GM18517 (cell line): ENCODE measurements around the gene NTM.

Experiments
- ATAC-seq: cut with Tn5 transposase; IDR thresholded peaks from one replicate; pipeline ENCODE4 v1.9.1; 2021; ENCODE audit warnings: mild to moderate bottlenecking, moderate library complexity; ENCODE audit not compliant: unreplicated experiment

Gene NTM

DNA sequence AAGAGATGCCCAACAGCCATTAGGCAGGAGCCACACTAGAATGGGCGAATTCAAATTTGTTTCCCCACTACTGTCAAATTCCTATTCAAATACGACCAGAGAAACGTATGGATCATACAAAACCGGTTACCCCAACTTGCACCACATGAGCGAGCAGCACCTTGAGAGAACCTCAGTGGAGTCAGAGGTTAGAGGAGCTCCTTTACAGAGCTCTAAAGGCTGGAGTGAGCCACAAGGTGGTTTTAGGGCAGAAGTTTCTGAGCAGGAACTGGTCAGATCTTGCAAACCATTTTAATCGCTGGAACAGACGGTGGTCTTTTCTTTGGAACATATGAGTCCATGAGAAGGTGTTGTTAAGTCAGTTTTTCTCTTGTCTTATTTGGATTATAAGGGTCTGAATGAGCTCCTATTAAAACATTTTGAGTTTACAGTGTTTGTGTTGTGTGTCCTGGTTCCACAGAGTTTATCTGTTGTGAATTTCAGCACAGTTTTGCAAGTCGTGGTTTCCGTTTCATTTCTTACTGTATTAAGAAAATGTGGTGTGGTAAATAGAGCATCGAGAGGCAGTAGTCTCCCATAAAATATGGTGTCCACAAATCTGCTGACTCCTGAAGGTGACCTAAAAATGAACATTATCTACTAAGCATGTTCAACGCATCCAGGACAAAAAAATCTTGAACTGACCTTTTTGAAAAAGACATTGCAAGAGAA lies 471.7 kb downstream of the NTM start:
- ATAC-seq: no peak

DNA sequence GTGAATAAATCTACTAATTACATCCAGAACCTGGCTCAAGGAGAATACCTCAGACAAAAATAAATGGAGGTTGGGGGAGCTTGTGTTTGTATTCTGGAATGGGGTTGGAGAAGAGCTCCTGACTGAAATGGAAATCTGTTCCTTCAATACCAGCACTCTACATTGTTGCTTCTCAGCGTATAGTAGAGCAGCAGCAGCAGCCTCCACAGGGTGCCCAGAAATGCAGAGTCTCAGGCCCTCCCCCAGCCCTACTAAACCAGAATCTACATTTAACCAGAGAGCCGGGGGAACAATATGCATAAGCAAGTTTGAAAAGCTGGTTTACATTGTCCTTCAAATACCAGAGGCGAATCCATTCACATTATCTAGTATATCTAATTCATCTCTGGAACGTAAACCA lies 474.8 kb downstream of the NTM start:
- ATAC-seq: no peak

DNA sequence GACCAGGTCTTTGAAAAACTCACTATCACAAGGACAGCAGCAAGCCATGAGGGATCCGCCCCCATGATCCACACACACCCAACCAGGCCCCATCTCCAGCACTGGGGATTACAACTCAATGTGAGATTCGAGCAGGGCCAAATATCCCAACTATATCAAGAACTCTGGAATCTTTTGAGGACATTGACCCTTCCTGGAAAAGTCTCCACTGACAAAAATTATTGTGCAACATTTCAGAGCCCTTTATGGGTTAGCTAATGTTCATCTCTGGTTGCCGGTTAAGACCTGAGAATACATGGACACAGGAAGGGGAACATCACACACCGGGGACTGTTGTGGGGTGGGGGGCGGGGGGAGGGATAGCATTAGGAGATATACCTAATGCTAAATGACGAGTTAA lies 479.1 kb downstream of the NTM start:
- ATAC-seq: no peak

DNA sequence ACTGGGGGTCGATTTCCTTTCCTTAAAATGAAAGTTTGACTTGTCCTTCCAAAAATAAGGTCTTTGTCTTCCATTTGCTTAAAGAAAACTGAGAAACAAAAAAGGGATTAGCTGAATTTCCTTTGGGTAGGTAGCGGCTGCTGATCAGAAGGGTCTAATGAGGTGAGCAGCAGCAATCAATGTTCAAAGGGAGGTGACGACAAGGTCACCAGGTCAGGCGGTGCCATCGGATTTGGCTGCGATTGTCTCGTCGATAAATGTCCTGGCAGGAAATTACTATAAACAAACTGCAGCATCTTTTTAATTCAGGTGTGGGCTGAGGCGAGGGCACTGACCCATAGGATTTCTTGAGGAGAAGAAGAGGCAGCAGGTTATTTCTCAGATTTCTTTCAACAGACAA lies 480.1 kb downstream of the NTM start:
- ATAC-seq: no peak

DNA sequence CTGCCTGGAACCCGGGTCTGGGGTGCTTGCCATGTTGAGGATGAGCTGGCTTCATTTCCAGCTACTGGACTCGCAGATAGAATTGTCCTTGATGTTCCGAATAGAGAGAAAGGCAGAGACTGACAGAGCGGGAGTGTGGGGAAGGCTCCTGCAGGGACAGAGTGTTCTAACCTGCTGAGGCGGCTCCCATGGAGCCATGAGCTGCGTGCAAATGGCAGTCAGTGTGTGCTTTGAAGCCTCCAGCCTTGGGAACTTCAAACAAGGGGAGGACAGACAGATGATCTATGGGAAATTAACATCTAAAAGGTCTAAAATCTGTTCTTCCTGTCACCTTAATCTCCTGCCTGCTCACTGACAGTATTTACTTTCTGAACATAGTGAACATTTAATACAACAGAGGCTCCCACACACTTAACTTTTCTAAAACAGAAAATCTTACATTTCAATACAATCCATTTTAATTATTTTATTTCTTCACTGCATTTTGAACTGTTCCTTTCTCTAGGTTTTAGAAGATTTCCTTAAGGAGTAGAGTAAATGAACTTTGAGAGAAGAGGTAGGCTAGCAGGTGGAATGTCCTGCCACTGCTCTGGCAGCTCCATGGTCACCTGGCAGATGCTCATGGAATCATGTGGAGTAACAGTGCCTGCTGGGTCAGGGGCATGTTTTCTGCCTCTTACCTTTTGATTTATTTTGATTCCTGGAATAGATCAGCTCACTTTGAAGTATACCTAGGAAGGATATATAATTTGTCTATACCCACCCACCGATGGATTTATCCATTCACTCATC lies 481.7 kb downstream of the NTM start:
- no peak for ATAC-seq

DNA sequence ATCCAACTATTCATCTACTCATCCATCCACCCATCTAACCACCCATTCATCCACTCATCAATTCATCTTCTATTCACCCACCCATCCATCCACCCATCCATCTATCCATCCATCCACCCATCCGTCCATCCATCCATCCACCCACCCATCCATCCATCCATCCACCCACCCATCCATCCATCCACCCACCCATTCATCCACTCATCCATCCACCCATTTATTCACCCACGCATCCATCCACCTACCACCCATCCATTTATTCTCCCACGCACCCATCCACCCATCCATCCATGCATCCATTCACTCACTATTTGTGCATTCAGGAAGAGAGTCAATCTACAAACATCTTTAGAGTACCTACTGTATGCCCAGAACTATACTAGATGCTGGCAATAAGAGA lies 482.3 kb downstream of the NTM start:
- no peak for ATAC-seq

DNA sequence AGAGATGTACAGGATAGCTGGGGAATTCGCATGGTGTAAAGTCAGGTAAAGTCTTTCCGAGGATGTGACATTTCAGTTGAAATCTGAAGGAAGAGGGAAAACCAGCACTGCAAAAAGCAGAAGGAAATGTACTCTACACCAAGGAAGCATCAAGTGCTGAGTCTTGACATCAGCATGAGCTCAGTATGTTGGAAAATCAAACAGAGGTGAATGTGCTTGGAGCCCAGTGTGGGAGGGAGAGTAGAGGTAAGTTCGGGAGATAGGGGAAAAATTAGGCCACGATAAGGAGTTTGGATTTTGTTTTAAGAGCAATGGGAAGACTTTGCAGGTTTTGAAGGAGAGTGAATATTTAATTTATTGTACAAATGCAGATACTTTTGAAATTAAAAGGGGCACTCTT lies 484.0 kb downstream of the NTM start:
- ATAC-seq: no peak

DNA sequence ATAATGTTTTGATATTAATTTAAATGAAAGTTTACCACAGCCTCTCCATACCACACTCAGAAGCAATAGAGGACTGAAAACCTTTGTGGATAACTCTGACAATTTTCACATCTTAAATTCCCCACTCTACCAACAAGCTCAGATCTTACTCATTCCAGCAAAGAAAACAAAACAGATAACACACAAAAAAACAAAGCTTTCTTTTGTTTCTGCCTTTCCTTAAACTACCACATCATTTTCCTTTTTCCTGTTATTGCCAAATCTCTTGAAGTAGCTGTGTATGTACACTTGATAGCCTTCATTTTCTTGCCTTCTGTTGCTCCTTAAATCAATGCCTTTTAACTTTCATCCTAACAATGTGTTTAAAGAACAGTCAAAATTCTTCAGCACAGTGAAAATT lies 484.9 kb downstream of the NTM start:
- ATAC-seq: no peak

DNA sequence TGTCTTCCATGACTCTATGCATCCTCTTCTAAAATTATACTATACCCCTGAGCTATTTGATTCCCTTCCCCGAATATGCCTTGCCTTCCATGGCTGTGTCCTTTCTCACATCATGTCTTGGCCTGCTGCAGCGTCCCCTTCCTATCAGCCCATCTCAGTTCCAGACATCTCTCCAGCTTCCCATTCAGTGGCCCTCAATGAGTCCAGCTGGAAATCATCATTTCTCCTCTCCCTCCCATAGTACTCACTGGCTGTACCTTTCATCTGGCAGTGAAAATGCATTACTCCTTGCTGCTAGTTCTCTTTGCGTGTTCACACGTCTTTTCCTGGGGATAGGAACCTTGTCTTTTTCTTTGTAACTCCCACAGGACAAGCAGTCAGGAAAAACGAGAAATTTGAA lies 486.8 kb downstream of the NTM start:
- ATAC-seq: no peak

DNA sequence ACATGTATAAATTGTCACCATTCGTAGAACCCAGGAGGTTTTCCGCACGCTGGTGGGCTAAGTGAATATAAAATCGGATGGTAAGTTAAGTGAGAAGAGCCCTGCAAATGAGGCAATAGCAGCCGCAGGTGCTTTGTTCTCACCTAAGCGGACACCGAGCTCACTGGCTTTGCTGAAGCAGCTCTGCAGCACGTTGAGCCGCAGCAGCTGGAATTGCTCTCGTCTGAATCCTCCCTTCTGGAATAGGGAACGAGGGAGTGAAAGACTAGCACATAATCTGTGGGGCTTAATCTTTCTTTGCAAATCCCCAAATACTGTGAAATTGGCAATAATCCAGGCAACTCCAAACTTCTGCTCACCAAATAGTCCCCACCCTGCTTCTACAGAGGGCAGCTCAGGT lies 488.1 kb downstream of the NTM start:
- no peak for ATAC-seq

DNA sequence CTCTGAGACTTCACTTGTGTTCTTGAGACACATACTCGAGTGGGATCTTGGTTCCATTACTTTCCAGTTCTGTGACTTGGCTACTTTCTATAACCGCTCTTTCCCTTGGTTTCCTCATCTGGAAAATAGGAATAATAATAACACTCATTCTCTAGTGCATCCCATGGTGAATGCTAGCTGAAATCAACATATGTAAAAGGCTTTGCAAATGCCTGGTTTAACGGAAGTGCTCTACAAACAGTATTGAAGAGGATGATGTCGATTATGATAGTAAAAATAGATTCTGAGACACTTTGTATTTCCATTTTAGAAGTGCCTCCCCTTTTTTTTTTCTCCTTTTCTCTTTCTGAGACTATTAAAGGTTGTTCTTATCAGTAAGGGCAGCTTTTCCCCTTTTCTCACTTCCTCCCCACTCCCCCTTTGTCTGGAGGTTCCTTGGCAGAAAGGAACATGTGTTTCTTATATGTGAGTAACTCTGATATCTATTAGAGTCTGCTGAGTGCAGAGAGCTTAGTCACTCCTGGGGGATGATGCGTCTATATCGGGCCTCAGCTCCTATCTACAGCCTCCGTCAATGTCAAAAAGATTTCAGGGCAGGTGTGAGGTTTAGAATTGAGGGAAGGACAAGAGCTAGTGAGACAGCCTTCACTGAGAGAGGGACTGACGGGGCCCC lies 489.3 kb downstream of the NTM start:
- no peak for ATAC-seq

DNA sequence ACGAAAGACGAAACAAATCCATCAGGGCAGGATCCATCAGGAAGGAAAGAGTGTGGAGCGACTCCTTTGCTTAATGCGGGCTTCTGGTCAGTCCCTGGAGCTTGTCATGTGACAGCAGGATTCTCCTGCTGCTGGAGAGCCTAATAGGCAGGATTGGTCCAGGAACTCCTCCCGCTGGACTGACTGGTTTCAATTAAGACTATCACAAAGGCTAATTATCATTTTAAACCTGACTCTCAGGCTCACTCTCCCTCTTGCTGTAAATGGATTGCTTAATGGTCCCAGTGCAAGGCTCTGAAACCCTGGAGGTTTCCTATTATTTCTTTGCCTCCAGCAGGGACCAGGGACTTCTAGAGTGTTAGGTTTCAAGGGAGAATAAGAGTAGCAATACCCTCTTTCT lies 493.8 kb downstream of the NTM start:
- no peak for ATAC-seq

DNA sequence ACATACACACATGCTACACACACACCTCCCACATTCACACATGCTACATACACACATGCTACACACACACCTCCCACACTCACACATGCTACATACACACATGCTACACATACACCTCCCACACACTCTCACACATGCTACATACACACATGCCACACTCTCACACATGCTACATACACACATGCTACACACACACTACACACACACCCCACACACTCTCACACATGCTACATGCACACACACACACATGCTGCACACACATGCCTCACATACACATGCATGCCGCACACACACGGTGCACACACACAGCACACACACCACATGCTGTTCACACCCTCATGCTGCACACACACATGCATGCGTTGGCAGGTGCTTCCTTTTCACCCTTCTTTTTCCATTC lies 495.4 kb downstream of the NTM start:
- ATAC-seq: no peak

DNA sequence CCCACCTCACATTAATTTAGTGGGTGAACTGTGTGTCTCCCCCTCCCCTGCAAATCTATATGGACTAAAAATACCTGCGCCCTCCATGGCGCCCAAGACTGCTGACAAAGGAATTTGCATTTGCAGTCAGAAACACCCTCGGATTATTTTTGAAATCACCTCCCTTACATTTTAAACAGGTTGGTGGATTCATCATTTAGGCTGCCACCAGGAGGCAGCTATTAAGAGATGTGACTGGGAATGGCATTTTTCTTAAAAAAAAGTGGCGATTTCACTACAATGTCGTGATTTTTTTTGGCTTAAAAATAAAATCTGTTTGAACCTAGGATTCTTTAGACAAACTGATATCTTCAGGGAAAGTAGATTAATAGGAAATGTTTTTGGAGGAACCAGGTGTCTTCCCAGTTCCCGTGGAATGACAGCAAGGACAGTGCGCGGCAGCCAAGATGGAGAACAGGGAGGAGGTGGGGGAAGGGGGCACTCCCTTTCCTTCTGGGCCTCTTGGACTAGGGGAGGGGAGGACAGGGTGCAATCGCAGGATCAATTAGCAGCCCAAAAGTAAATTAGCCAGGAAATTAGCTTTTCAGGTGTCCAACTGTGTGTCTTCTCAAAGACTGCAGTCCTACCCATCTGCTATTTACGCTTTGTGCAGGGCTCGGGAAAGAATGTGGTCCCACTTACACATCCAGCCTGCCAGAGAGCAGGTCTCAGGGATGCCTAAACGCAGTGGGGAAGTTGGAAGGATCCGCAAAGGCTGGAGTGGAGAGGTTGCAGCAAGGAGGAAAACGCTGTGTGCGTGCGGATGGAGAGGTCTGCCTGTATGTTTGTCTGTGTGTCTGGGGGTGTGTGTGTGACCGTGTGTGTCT lies 496.4 kb downstream of the NTM start:
- ATAC-seq: no peak

DNA sequence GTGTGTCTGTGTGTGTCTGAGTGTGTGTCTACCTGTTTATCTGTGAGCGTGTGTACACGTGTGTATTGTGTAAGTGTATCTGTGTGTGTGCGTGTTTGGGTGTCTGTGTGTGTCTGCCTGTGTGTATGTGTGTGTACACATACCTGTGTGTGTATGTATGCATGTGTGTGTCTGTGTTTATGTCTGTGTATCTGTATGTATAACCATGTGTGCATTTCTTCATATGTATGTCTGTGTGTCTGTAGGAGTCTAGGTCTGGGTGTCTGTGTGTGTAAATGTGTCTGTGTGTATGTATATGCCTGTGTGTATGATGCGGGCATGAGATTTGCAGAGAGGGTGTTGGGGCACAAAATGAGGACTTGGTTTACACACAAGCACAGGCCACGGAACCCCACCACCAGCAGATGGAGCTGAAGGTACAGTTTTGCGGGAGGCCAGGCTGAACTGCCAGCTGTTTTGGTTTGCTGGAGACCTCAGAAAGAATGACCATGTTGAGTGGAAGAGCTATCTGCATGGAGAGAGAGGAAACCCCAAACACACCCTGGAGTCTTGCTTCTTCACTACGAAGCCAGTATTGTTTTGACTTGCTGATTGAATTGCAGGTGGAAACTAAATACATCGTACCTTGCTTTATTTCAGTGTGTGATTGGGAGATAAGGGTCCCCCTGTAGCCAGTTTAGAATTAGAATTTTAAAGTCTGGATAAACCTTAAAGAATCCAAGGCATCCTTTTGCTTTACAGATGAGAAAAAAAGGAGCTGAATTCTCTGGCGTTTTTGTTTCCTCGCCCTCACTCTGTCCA lies 497.2 kb downstream of the NTM start:
- ATAC-seq: peak; percentile 79

DNA sequence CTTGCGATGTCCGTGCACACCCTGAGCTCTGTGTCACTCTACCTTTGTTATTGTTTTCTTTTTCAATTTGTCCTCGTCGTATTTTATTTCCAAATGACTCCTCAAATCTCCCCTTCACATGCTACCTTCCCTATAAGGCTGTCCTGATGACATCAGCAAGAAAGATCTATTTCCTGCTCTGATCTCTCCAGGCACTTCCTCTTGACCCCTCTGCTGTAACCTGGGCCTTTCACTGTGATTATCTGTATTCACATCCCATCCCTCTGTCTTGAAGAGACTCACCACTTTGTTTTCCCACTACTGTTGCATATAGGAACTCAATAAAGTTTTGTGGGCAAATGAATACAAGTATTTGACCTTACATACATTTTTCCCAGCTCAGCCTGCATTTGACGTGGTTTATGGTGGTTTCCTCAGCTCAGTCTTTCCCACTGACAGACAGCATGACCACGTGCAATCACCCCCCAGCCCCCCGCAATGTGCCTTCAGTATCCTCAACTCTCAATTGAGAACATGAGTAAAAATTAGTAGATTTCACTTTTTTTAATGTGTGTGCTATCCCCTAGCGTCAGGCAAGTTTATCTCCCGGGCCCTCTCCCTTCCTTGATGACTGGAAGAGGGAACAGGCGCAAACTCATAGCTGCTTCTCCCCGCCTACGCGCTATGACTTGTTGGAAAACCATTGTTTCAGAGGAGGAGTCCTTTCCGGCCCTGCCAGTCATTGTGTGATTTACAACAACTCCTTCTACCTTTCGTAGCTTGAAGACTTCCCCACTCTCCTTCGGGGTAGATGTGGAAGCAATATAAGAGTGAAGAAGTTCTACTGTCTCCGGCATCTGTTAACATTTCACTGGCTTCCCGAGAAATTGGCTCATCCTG lies 498.5 kb downstream of the NTM start:
- ATAC-seq: no peak

DNA sequence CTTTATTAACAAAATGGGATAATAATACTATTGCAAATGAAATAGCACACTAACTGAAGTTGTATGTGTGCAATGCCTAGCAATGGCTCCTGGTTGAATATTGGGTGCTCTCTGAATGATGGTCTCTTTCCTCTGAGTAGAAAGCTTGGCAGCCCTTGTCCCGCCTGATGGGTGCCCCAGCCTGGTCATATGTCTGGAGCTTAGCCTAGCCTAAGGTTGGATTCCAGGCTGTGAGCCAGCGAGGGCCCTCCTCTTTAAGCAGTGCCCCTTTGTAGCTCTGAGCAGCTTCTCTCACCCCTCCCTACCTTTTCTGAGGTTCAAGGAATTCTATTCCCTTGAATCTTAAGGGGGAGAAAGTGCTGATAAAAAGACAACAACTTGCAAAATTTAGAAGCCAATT lies 499.9 kb downstream of the NTM start:
- ATAC-seq: no peak

DNA sequence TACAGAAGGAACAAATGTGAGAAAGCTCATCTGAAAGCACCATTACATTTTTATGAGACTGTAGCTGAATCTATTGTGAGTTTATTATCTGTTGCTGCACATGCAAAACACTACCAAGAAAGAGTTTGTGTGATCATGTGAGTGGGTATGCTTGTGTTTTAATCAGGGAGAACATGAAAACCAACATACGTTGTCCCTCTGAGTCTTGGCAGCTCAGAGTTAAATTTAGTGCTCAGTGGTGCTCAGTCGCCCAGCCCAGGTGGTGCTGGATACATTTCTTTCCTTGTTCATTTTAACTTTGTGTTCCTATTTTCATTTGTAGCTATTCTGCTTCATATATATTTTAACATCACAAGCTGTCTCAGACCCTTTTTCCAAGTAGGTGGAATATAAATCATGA lies 500.6 kb downstream of the NTM start:
- ATAC-seq: no peak

DNA sequence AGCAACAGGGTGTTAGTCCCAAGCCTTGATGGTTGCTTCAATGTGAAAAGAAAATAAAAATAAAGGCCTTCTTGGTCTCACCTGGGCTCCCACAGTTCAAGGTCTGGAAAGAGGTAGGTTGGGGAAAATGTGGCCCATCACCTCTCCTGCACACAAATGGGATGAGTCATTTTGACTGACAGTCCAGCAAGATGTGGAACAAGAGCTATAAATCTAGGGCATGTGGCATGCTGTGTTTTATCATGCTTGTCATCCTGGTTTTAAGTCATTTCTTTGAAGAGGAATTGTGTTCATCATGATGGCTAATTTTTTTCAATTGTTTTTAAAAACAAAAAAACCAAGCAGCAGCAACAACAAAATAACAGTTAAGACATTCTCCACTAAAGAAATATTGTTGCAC lies 503.7 kb downstream of the NTM start:
- no peak for ATAC-seq
